Measurements from ENCODE around the gene BRSK2. TPM values are rescaled to one million over a fixed set of nuclear protein-coding genes. Genes with fewer than 3 reads are reported as not detected.
"Not testable (repeated sequence)": the region's sequence is repeated elsewhere in the genome, so short reads cannot be mapped to it uniquely, and the experiment has no call there.

BRSK2 gene
- total RNA-seq, 1 donor = 0.36 TPM

DNA sequence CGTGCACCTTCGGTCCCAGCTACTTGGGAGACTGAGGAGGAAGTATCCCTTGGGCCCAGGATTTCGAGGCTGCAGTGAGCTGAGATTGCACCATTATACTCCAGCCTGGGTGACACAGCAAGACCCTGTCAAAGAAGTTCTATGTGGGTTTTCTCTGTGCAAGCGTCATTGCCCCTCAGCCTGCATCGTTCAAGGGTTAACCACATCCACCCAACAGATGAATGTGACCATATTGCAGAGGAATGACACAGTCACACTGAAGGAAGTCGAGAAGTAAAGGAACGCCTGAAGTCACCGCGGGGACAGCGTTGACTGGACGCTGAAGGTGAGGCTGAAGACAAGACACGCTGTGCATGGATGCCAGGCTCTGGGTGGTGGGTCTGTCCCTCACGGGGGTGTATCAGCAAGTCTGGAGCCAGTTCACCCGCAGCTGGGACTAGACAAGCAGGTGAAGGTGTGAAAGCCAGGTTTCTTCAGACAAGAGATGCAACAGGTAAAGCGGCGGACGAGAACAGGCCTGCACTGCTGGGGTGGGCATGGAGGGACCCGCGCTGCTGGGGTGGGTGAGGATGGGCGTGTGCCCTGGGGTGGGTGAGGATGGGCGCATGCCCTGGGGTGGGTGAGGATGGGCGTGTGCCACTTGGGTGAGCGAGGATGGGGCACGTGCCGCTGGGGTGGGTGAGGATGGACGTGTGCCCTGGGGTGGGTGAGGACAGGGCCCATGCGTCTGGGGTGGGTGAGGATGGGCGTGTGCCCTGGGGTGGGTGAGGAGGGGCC, 43.8 kb upstream of the BRSK2 start:
- no peak for DNase-seq (ENCODE audit: low read depth)
- no peak overlapping the region for H3K4me3 ChIP-seq (ENCODE audit: low read depth, low read length)
- TF ChIP-seq, protein P1, sequence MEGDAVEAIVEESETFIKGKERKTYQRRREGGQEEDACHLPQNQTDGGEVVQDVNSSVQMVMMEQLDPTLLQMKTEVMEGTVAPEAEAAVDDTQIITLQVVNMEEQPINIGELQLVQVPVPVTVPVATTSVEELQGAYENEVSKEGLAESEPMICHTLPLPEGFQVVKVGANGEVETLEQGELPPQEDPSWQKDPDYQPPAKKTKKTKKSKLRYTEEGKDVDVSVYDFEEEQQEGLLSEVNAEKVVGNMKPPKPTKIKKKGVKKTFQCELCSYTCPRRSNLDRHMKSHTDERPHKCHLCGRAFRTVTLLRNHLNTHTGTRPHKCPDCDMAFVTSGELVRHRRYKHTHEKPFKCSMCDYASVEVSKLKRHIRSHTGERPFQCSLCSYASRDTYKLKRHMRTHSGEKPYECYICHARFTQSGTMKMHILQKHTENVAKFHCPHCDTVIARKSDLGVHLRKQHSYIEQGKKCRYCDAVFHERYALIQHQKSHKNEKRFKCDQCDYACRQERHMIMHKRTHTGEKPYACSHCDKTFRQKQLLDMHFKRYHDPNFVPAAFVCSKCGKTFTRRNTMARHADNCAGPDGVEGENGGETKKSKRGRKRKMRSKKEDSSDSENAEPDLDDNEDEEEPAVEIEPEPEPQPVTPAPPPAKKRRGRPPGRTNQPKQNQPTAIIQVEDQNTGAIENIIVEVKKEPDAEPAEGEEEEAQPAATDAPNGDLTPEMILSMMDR (IDR thresholded peaks at IDR 0.05; ENCODE audit: insufficient read depth, low read length) = no peak

DNA sequence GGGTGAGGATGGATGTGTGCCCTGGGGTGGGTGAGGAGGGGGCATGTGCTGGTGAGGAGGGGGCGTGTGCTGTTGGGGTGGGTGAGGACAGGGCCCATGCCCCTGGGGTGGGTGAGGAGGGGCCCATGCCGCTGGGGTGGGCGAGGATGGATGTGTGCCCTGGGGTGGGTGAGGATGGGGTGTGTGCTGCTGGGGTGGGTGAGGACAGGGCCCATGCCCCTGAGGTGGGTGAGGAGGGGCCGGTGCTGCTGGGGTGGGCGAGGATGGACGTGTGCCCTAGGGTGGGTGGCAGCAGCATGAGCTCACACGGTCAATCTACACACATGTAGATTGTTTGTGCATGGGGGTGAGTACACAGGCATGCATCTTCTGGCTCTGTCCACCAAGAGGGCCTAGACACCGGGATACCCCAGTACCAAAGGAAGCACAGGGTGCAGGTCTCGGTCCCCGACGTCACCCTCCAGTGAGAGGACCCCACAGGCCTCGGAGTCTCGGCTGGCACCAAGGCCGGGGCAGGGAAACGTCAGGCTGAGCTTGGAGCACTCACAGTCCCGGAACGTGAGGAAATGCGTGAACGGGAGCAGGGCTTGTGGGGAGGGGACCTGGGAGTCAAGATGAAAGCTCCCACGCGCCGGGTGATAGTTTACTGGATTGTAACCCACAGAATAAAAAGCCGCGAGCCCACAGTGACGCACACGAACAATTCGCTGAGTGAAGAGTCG, 42.9 kb upstream of the BRSK2 start:
- H3K4me3 ChIP-seq (ENCODE audit: low read depth, low read length) = no peak overlapping the region
- TF ChIP-seq, protein P1 (IDR thresholded peaks at IDR 0.05; ENCODE audit: insufficient read depth, low read length) = no peak
- no peak for DNase-seq (ENCODE audit: low read depth)

DNA sequence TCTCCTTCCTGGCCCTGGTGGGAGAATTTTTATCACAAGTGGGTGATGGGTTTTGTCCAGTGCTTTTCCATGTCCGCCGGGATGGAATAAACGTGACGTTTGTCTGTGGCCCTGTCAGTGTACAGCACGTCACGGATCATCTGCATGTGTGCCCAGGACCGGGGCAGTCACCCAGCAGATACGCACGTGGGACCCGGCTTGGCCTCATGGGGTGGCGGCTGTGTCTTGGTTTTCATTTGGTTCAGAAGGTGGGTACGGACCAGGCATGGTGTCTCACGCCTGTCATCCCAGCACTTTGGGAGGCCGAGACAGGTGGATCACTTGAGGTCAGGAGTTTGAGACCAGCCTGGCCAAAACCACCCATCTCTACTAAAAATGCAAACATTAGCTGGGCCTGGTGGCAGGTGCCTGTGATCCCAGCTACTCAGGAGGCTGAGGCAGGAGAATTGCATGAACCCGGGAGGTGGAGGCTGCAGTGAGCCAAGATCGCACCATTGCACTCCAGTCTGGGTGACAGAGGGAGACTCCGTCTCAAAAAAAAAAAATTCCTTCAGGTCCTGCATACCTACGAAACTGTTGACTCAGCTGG, 42.2 kb upstream of the BRSK2 start:
- not testable (repeated sequence) for H3K4me3 ChIP-seq (ENCODE audit: low read depth, low read length); DNase-seq (ENCODE audit: low read depth)

DNA sequence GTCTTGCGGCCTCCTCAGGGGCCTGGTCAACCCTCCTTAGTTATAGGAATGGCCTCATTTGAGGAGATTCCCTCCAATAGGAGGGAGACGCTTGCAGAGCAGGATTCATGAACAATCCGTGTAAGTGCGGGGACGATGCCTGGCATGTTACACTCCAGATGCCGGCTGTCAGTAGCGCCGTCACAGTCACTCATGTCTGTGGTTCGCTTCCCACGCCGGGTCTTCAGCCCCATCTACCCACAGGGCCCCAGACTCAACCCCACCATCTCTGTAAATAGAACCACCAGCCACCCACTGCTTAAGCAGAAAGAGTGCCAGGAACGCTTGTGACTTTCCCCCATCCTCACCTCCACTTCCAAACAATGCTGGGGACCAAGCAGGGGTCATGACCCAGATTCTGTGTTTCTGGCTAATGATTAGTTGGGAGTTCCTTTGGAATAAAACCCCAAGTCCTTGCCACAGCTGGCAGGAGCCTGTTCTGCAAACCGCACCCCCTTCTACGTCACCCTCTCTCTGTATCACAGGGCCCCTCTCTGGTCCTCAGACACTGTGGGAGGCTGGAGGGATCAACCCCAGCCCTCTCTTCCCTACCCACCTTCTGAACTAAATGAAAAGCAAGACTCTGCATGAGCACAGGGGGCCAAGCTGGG, 41.5 kb upstream of the BRSK2 start:
- H3K4me3 ChIP-seq (ENCODE audit: low read depth, low read length) = no peak overlapping the region
- TF ChIP-seq, protein P1 (IDR thresholded peaks at IDR 0.05; ENCODE audit: insufficient read depth, low read length) = no peak
- DNase-seq (ENCODE audit: low read depth) = no peak

DNA sequence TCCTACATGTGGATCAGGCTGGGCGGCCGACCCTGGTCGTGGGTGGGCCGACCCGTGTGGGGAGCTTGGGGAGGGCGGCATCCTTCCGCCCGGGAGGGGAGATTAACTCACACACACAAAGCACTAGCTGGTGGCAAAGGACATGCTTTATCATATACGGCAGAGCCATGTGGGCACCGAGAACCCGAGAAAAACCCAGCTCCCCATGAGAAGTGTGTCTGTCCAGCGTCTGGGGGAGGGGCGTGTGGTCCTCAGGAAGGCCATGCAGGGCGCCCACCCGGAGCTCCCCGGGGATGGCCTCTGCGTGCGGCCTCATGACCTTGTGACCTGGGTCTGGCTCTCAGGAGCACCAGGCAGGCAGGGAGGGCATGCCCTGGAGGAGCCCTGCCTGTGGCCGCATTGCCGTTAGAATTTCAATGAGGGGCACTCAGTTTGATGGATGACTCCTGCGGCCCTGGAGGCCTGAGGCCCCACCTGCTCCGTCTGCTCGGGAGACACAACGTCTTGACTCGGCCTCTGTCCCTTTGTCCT, 40.9 kb upstream of the BRSK2 start:
- H3K4me3 ChIP-seq (ENCODE audit: low read depth, low read length) = no peak overlapping the region
- TF ChIP-seq, protein P1 (IDR thresholded peaks at IDR 0.05; ENCODE audit: insufficient read depth, low read length) = no peak
- DNase-seq (ENCODE audit: low read depth) = no peak

DNA sequence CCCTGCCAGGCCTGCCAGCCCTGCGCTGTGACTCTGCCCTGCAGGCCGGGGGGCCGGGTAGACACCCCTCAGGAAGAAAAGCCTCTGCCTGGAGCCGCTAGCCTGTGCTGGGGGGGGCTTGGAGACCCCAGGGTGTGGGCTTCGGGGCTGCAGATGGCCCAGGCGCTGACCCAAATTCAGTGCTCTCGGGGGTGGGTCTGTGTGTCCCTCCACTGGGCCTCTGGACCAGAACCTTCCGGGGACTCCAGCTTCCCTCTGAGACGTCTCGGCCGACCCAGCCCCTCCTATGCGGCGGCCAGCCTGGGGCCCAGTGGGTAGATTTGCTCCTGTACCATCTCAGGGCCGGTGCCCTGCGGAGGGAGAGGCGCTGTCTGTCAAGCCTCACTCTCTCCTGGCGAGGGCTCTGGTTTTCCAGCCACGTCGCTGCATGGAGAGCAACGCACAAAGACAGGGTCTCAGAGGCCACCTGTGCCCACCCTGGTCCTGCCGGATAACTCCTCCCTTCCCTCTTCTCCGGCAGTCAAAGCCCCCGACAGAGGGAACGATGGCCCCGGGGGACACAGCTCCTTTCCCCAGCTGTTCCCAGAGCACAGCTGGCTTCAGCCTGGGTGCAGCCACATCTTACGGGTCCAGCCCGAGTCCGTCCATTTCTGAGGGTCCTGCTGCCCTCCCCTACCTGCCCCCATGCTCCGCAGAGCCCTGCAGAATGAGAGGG, 40.2 kb upstream of the BRSK2 start:
- no peak for DNase-seq (ENCODE audit: low read depth)
- no peak overlapping the region for H3K4me3 ChIP-seq (ENCODE audit: low read depth, low read length)
- TF ChIP-seq, protein P1 (IDR thresholded peaks at IDR 0.05; ENCODE audit: insufficient read depth, low read length) = no peak
